ENCODE results near the gene SBK1.
"Not testable (repeated sequence)": the region's sequence is repeated elsewhere in the genome, so short reads cannot be mapped to it uniquely, and the experiment has no call there.

The SBK1 gene

GRCh38 chr16:28335678-28336077, 43.4 kb downstream of the SBK1 start:
- DNase-seq (ENCODE audit: low read depth): not testable (repeated sequence)

- not testable (repeated sequence) for DNase-seq (ENCODE audit: low read depth)
Measured at GRCh38 chr16:28336940-28337710, 44.8 kb downstream of the SBK1 start.

DNA sequence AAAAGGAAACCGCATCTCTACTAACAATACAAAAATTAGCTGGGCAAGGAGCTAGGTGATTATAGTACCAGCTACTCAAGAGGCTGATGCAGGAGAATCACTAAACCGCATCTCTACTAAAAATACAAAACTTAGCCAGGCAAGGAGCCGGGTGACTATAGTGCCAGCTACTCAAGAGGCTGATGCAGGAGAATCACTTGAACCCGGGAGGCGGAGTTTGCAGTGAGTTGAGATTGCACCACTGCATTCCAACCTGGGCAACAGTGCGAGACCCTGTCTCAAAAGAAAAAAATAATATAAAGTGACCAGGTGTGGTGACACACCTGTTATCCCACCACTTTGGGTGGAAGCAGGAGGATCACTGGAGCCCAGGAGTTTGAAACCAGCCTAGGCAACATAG, 45.9 kb downstream of the SBK1 start:
- not testable (repeated sequence) for DNase-seq (ENCODE audit: low read depth)

GRCh38 chr16:28362600-28362999, 70.3 kb downstream of the SBK1 start:
- DNase-seq (ENCODE audit: low read depth): not testable (repeated sequence)

GRCh38 chr16:28363408-28363807, 71.1 kb downstream of the SBK1 start, which contains the start of gene NPIPB6:
NPIPB6 (minus strand) TSS chr16:28363508; CDS start chr16:28362822, 686 bp downstream.
- DNase-seq (ENCODE audit: low read depth): not testable (repeated sequence)

- DNase-seq (ENCODE audit: low read depth): not testable (repeated sequence)
Measured at GRCh38 chr16:28364268-28365173, 72.2 kb downstream of the SBK1 start.

GRCh38 chr16:28367926-28368325, 75.6 kb downstream of the SBK1 start:
- DNase-seq (ENCODE audit: low read depth): not testable (repeated sequence)

Data from T-helper 22 cell (primary cell).